IPS-15b (cell line): ENCODE data around the gene ARHGEF28.

Experiments used
- H3K27me3 ChIP-seq: one replicate; pipeline ENCODE4 v1.6.1; 2013; ENCODE audit warnings: low read length; ENCODE audit not compliant: control insufficient read depth, insufficient read depth
- H3K36me3 ChIP-seq: one replicate; pipeline ENCODE4 v1.6.1; 2013; ENCODE audit warnings: low read length; ENCODE audit not compliant: control insufficient read depth, insufficient read depth
- H3K4me1 ChIP-seq: one replicate; pipeline ENCODE4 v1.6.1; 2013; ENCODE audit warnings: mild to moderate bottlenecking, low read length; ENCODE audit not compliant: control insufficient read depth, insufficient read depth
- H3K4me3 ChIP-seq: one replicate; pipeline ENCODE4 v1.5.1; 2013; ENCODE audit warnings: low read depth, low read length
- H3K9ac ChIP-seq: one replicate; pipeline ENCODE4 v1.6.1; 2013; ENCODE audit warnings: low read depth, mild to moderate bottlenecking, low read length
- H3K9me3 ChIP-seq: one replicate; pipeline ENCODE4 v1.6.1; 2013; ENCODE audit warnings: mild to moderate bottlenecking, low read length; ENCODE audit not compliant: control insufficient read depth, insufficient read depth

Gene ARHGEF28

GRCh38 chr5:73816656-73817420 is 190.8 kb downstream of the ARHGEF28 start:
- H3K9ac ChIP-seq = no peak overlapping the region
- H3K9me3 ChIP-seq = no peaks in the 10 kb centered on the region
- H3K27me3 ChIP-seq = no peaks in the 10 kb centered on the region
- H3K36me3 ChIP-seq = no peaks in the 10 kb centered on the region
- no peak overlapping the region for H3K4me3 ChIP-seq
- peaks cover 4% of the 10 kb centered on the region for H3K4me1 ChIP-seq

GRCh38 chr5:73818357-73818756 is 192.4 kb downstream of the ARHGEF28 start:
- H3K4me3 ChIP-seq = no peak overlapping the region
- no peaks in the 10 kb centered on the region for H3K27me3 ChIP-seq
- H3K4me1 ChIP-seq = peaks cover 4% of the 10 kb centered on the region
- H3K9me3 ChIP-seq = no peaks in the 10 kb centered on the region
- no peaks in the 10 kb centered on the region for H3K36me3 ChIP-seq
- no peak overlapping the region for H3K9ac ChIP-seq

- Histone ChIP-seq H3K27me3 (no peaks in the 10 kb centered on the region), H3K4me3 (no peak overlapping the region), H3K36me3 (no peaks in the 10 kb centered on the region), H3K9me3 (no peaks in the 10 kb centered on the region), H3K4me1 (no peaks in the 10 kb centered on the region), H3K9ac (no peak overlapping the region)
Measured at GRCh38 chr5:73820326-73820725, 194.3 kb downstream of the ARHGEF28 start.

- H3K9me3 ChIP-seq = no peaks in the 10 kb centered on the region
- no peaks in the 10 kb centered on the region for H3K36me3 ChIP-seq
- H3K27me3 ChIP-seq = no peaks in the 10 kb centered on the region
- H3K4me3 ChIP-seq = no peak overlapping the region
- no peak overlapping the region for H3K9ac ChIP-seq
- H3K4me1 ChIP-seq = no peaks in the 10 kb centered on the region
Measured at GRCh38 chr5:73821003-73821402, 195.0 kb downstream of the ARHGEF28 start.

GRCh38 chr5:73822278-73822988 is 196.4 kb downstream of the ARHGEF28 start:
- no peak overlapping the region for H3K9ac ChIP-seq
- no peak overlapping the region for H3K4me3 ChIP-seq
- no peaks in the 10 kb centered on the region for H3K27me3 ChIP-seq
- H3K4me1 ChIP-seq = no peaks in the 10 kb centered on the region
- no peaks in the 10 kb centered on the region for H3K36me3 ChIP-seq
- no peaks in the 10 kb centered on the region for H3K9me3 ChIP-seq

- Histone ChIP-seq H3K27me3 (no peaks in the 10 kb centered on the region), H3K36me3 (no peaks in the 10 kb centered on the region), H3K9ac (no peak overlapping the region), H3K4me3 (no peak overlapping the region), H3K4me1 (no peaks in the 10 kb centered on the region), H3K9me3 (no peaks in the 10 kb centered on the region)
Measured at GRCh38 chr5:73822989-73823339, 197.0 kb downstream of the ARHGEF28 start.

- Histone ChIP-seq H3K9ac (no peak overlapping the region), H3K4me1 (no peaks in the 10 kb centered on the region), H3K27me3 (no peaks in the 10 kb centered on the region), H3K9me3 (no peaks in the 10 kb centered on the region), H3K36me3 (no peaks in the 10 kb centered on the region), H3K4me3 (no peak overlapping the region)
Measured at GRCh38 chr5:73823508-73823925, 197.5 kb downstream of the ARHGEF28 start.

GRCh38 chr5:73825199-73825598 is 199.2 kb downstream of the ARHGEF28 start:
- Histone ChIP-seq H3K4me3 (no peak overlapping the region), H3K4me1 (no peaks in the 10 kb centered on the region), H3K9me3 (no peaks in the 10 kb centered on the region), H3K27me3 (no peaks in the 10 kb centered on the region), H3K36me3 (no peaks in the 10 kb centered on the region), H3K9ac (no peak overlapping the region)

GRCh38 chr5:73825736-73826135 is 199.7 kb downstream of the ARHGEF28 start:
- no peaks in the 10 kb centered on the region for H3K9me3 ChIP-seq
- no peak overlapping the region for H3K9ac ChIP-seq
- no peaks in the 10 kb centered on the region for H3K27me3 ChIP-seq
- H3K4me3 ChIP-seq = no peak overlapping the region
- H3K36me3 ChIP-seq = no peaks in the 10 kb centered on the region
- no peaks in the 10 kb centered on the region for H3K4me1 ChIP-seq

- Histone ChIP-seq H3K4me1 (no peaks in the 10 kb centered on the region), H3K9ac (no peak overlapping the region), H3K4me3 (no peak overlapping the region), H3K36me3 (no peaks in the 10 kb centered on the region), H3K27me3 (no peaks in the 10 kb centered on the region), H3K9me3 (no peaks in the 10 kb centered on the region)
Measured at GRCh38 chr5:73826301-73827105, 200.5 kb downstream of the ARHGEF28 start.

- Histone ChIP-seq H3K9me3 (no peaks in the 10 kb centered on the region), H3K4me3 (no peak overlapping the region), H3K9ac (no peak overlapping the region), H3K36me3 (no peaks in the 10 kb centered on the region), H3K4me1 (no peaks in the 10 kb centered on the region), H3K27me3 (no peaks in the 10 kb centered on the region)
Measured at GRCh38 chr5:73827106-73827450, 201.1 kb downstream of the ARHGEF28 start.
